Measurements from ENCODE around the gene TPM1. TPM values are rescaled to one million over a fixed set of nuclear protein-coding genes. Genes with fewer than 3 reads are reported as not detected.
A peak's percentile ranks its signal among the peaks of the same experiment; 100 is the strongest.

The TPM1 gene
- total RNA-seq, 4 donors from 2014 or later: 656 to 1,383 (median 909) TPM

DNA sequence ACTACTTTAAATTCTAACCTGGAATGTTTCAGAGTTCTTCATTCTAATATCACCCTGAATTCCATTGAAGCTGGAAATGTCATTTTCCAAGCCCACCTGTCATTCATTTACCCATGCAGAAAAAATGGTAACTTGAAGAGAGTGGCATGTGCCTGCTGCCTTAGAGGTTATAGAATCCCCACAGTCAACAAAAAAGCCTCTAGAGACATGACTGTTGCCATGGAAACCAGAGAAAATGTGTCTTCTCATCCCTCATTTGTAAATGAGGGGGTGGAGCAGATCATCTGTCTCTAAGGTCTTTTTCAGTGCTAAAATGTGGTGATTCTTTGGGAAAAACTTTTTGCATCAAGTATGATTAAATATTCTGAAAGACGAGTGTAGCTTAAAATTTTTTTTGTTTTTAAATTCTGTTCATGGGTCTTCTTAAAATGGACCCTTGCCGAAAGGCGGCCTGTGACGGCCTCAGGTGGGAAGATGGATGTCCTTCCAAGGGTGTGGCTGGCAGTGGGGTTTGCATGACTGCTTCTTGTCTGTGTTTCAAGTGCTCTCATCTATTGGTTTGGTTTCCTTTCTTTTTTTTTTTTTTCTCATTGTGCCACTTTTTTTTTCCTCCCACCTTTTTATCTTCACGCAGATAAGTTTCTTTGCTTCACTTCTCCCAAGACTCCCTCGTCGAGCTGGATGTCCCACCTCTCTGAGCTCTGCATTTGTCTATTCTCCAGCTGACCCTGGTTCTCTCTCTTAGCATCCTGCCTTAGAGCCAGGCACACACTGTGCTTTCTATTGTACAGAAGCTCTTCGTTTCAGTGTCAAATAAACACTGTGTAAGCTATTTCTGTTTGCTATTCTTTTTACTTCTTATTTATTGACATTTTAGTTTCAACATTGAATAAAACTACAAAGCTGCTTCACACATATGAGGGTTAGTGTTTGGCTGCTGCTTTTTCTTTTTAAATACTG lies 23.0 kb downstream of the TPM1 start:
- no peak for DNase-seq
- no peak overlapping the region for H3K4me3 ChIP-seq
- H3K4me1 ChIP-seq: peaks cover 0 to 11% of the 10 kb centered on the region in 2 donors
- TF ChIP-seq, protein P1, sequence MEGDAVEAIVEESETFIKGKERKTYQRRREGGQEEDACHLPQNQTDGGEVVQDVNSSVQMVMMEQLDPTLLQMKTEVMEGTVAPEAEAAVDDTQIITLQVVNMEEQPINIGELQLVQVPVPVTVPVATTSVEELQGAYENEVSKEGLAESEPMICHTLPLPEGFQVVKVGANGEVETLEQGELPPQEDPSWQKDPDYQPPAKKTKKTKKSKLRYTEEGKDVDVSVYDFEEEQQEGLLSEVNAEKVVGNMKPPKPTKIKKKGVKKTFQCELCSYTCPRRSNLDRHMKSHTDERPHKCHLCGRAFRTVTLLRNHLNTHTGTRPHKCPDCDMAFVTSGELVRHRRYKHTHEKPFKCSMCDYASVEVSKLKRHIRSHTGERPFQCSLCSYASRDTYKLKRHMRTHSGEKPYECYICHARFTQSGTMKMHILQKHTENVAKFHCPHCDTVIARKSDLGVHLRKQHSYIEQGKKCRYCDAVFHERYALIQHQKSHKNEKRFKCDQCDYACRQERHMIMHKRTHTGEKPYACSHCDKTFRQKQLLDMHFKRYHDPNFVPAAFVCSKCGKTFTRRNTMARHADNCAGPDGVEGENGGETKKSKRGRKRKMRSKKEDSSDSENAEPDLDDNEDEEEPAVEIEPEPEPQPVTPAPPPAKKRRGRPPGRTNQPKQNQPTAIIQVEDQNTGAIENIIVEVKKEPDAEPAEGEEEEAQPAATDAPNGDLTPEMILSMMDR (IDR thresholded peaks at IDR 0.05 in 4 of 5, conservative IDR thresholded peaks at IDR 0.05 in 1 of 5): no peak
- TF ChIP-seq POLR2A (IDR thresholded peaks at IDR 0.05): no peak
- ATAC-seq: no peak
- in situ Hi-C loops (cut with MboI; ENCODE audit: low sequenced_read_pairs in 4 of 4) (no loop called here), intact Hi-C loops (cut with DNase I; ENCODE audit: low total_unique reads) (no loop called here)
- H3K36me3 ChIP-seq: peaks cover 0 to 52% of the 10 kb centered on the region in 2 donors
- no peaks in the 10 kb centered on the region for H3K9me3 ChIP-seq
- H3K27me3 ChIP-seq: no peaks in the 10 kb centered on the region
- H3K27ac ChIP-seq: peak overlapping the region in 2 of 4 donors; percentile 17 to 38

DNA sequence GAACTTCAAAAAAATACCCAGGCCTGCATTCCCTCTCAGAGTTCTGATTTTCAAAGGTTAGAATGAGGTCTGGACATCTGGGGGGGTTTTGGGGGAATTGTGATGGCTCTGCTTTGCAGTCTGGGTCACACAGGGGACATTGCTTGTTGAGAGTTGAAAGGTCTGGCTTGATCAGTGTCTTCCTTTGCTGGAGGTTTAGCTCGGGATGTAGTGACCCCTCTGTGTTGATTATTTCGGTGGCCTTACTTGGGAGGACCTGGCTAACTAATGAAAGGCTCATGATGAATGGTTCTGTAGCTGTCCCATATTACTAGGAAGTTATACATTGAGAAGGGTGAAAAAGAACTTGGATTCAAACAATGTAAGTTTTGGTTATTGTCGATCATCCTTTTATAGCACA lies 23.7 kb downstream of the TPM1 start:
- DNase-seq: no peak
- TF ChIP-seq, protein P1 (IDR thresholded peaks at IDR 0.05 in 4 of 5, conservative IDR thresholded peaks at IDR 0.05 in 1 of 5): no peak
- no peak for TF ChIP-seq POLR2A (IDR thresholded peaks at IDR 0.05)
- in situ Hi-C loops (cut with MboI; ENCODE audit: low sequenced_read_pairs in 4 of 4) (no loop called here), intact Hi-C loops (cut with DNase I; ENCODE audit: low total_unique reads) (no loop called here)
- no peaks in the 10 kb centered on the region for H3K27me3 ChIP-seq
- peaks cover 0 to 44% of the 10 kb centered on the region in 2 donors for H3K36me3 ChIP-seq
- H3K4me3 ChIP-seq: no peak overlapping the region
- no peaks in the 10 kb centered on the region for H3K9me3 ChIP-seq
- H3K27ac ChIP-seq: no peak overlapping the region
- ATAC-seq: no peak
- peaks cover 0 to 6% of the 10 kb centered on the region in 2 donors for H3K4me1 ChIP-seq

DNA sequence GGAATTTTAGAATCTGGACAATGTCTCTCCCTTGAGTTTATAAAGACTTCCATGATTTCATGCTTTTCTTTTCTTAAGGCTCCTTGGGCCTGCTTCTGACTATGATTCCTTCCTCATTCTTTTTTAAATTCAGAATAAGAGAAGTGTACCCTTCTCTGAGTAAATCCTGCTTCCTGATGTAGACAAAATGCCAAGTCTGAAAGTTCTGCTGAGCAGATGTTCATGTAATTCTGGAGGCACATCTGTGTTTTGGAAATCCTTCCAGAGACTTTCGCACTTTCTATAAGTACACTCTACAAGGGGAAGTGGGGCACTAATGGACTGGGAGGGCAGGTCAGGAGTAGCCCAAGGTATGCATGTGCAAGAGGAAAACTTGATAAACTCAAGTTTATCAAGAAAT lies 24.8 kb downstream of the TPM1 start:
- Histone ChIP-seq H3K4me3 (no peak overlapping the region), H3K36me3 (peaks cover 0 to 34% of the 10 kb centered on the region in 2 donors), H3K9me3 (no peaks in the 10 kb centered on the region), H3K4me1 (peaks cover 0 to 6% of the 10 kb centered on the region in 2 donors), H3K27ac (peak overlapping the region in 2 of 4 donors; percentile 16 to 24), H3K27me3 (no peaks in the 10 kb centered on the region)
- in situ Hi-C loops (cut with MboI; ENCODE audit: low sequenced_read_pairs in 4 of 4): no loop called here
- ATAC-seq (no peak), DNase-seq (no peak)
- TF ChIP-seq, protein P1 (IDR thresholded peaks at IDR 0.05 in 4 of 5, conservative IDR thresholded peaks at IDR 0.05 in 1 of 5): no peak
- TF ChIP-seq POLR2A (IDR thresholded peaks at IDR 0.05): no peak
- intact Hi-C loops (cut with DNase I; ENCODE audit: low total_unique reads): no loop called here

DNA sequence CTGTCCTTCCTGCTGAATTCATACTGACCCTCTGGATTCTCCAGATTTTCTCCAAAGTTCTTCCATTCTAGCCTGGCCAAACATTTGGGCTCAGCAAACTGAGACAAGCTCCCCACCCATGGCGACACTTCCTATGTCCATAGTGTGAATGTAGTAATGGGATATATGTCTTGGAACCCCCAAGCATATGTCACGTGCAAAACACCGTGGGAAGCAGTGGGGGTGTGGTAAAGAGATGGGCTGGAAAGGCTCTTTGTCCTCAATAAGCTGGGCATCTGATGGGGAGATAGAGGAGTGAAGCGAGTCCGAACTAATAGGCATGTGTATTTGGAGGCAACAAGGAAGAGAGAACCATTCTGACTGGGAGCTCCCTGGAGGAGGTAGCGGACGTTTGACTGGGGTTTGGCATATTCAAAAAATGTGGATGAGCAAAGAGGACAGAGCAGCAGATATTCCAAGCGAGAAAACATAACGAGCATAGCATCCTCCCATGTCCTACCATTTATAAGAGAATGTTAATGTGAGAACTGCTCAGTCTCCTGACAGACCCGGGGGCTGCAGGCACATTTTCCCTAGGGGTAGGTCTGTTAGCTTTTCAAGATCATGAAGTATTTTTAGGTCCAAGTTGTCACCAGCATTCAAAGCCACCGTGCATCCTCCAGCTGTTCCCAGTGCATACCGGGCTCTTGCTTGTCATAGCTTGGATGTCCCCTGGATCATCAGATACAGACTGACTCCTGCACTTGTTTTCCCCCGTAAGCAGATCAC lies 25.6 kb downstream of the TPM1 start:
- H3K27ac ChIP-seq: peak overlapping the region in 2 of 4 donors; percentile 16 to 24
- H3K27me3 ChIP-seq: no peaks in the 10 kb centered on the region
- peaks cover 0 to 26% of the 10 kb centered on the region in 2 donors for H3K36me3 ChIP-seq
- H3K9me3 ChIP-seq: no peaks in the 10 kb centered on the region
- DNase-seq: no peak
- H3K4me1 ChIP-seq: peaks cover 0 to under 1% of the 10 kb centered on the region in 2 donors
- TF ChIP-seq POLR2A (IDR thresholded peaks at IDR 0.05): no peak
- TF ChIP-seq, protein P1 (IDR thresholded peaks at IDR 0.05 in 4 of 5, conservative IDR thresholded peaks at IDR 0.05 in 1 of 5): no peak
- ATAC-seq: no peak
- intact Hi-C loops (cut with DNase I; ENCODE audit: low total_unique reads): no loop called here
- in situ Hi-C loops (cut with MboI; ENCODE audit: low sequenced_read_pairs in 4 of 4): no loop called here
- no peak overlapping the region for H3K4me3 ChIP-seq

Data from gastrocnemius medialis (tissue), 4 donors.